ENCODE measurements around the gene TRAPPC2B. TPM values are rescaled to one million over a fixed set of nuclear protein-coding genes. Genes with fewer than 3 reads are reported as not detected.

TRAPPC2B gene
- total and polyA plus RNA-seq, 2 of the 13 experiments (the other 11 are each of a cell fraction or from before 2014, with no cell fraction given), result 13.3 to 17.7 TPM

- TF ChIP-seq NFE2L2 (IDR thresholded peaks at IDR 0.05; ENCODE audit: low read length) (no peak), U2AF1 (optimal IDR thresholded peaks at IDR 0.05; ENCODE audit: low read depth, low read length) (no peak), MAF1 (CRISPR knock-in tag; IDR thresholded peaks at IDR 0.05; ENCODE audit: borderline replicate concordance) (no peak), HHEX (CRISPR knock-in tag; IDR thresholded peaks at IDR 0.05) (no peak), ARID3A (IDR thresholded peaks at IDR 0.05; ENCODE audit: low read depth, low read length) (peak; percentile 61), CBX1 (IDR thresholded peaks at IDR 0.05; ENCODE audit: low read depth) (no peak), SYNCRIP (IDR thresholded peaks at IDR 0.05; ENCODE audit: insufficient read depth, low read depth, low read length) (no peak), KDM1A (CRISPR knock-in tag; IDR thresholded peaks at IDR 0.05) (peak; percentile 81), ZNF678 (CRISPR knock-in tag; IDR thresholded peaks at IDR 0.05) (no peak), ZNF329 (CRISPR knock-in tag; IDR thresholded peaks at IDR 0.05; ENCODE audit: low read depth) (no peak), ZNF253 (CRISPR knock-in tag; IDR thresholded peaks at IDR 0.05; ENCODE audit: borderline replicate concordance) (no peak), ZSCAN29 (CRISPR knock-in tag; conservative IDR thresholded peaks at IDR 0.05) (no peak), ELK4 (CRISPR knock-in tag; IDR thresholded peaks at IDR 0.05; ENCODE audit: borderline replicate concordance) (no peak), ZNF501 (CRISPR knock-in tag; IDR thresholded peaks at IDR 0.05) (peak; percentile 89), ZNF326 (CRISPR knock-in tag; IDR thresholded peaks at IDR 0.05; ENCODE audit: borderline replicate concordance) (no peak), ETS1 (CRISPR knock-in tag; IDR thresholded peaks at IDR 0.05) (no peak), ZNF296 (CRISPR knock-in tag; conservative IDR thresholded peaks at IDR 0.05) (peak; percentile 69; the same call in 1 of the 2 replicates), ZGPAT (CRISPR knock-in tag; IDR thresholded peaks at IDR 0.05) (peak; percentile 76; the same call in 1 of the 2 replicates), ZNF3 (CRISPR knock-in tag; IDR thresholded peaks at IDR 0.05) (no peak; the same call in 1 of the 2 replicates), MED13 (CRISPR knock-in tag; IDR thresholded peaks at IDR 0.05) (no peak), MTF1 (CRISPR knock-in tag; IDR thresholded peaks at IDR 0.05) (no peak), ARNT2 (CRISPR knock-in tag; IDR thresholded peaks at IDR 0.05; ENCODE audit: low read depth) (0 out of 2 replicates have a peak, but pooled peaks have one; percentile 43), GABPA (IDR thresholded peaks at IDR 0.05; ENCODE audit: low read depth, low read length) (peak; percentile 91), GABPA (CRISPR knock-in tag; IDR thresholded peaks at IDR 0.05; ENCODE audit: low read depth) (peak; percentile 98), TBX3 (IDR thresholded peaks at IDR 0.05; ENCODE audit: borderline replicate concordance) (peak; percentile 44; the same call in 1 of the 2 replicates), NFATC3 (CRISPR knock-in tag; IDR thresholded peaks at IDR 0.05) (no peak), ZNF570 (CRISPR knock-in tag; IDR thresholded peaks at IDR 0.05; ENCODE audit: borderline replicate concordance) (no peak)
Observed at GRCh38 chr19:57389730-57390598, 26.6 kb downstream of the TRAPPC2B start, which contains the start of gene ZNF548 (continued).
